NCI-H1694 (cell line): ENCODE results near the gene CARS1.

Source experiments
- DNase-seq: peaks from one replicate; lab custom pipeline; 2025; lab: John Stamatoyannopoulos, UW

The CARS1 gene

GRCh38 chr11:3037040-3037944, 19.9 kb downstream of the CARS1 start:
- DNase-seq: peak; percentile 41

GRCh38 chr11:3036419-3036818, 20.8 kb downstream of the CARS1 start:
- no peak for DNase-seq

GRCh38 chr11:3035333-3035732, 21.9 kb downstream of the CARS1 start:
- DNase-seq: no peak

GRCh38 chr11:3030289-3031070, 26.7 kb downstream of the CARS1 start:
- no peak for DNase-seq

GRCh38 chr11:3028813-3029212, 28.4 kb downstream of the CARS1 start:
- DNase-seq: no peak

GRCh38 chr11:3026803-3027202, 30.4 kb downstream of the CARS1 start:
- no peak for DNase-seq

- no peak for DNase-seq
Measured at GRCh38 chr11:3022982-3023381, 34.2 kb downstream of the CARS1 start.

GRCh38 chr11:3022300-3022967, 34.8 kb downstream of the CARS1 start:
- DNase-seq: no peak

- no peak for DNase-seq
Measured at GRCh38 chr11:3021125-3021524, 36.1 kb downstream of the CARS1 start.

- DNase-seq: no peak
Measured at GRCh38 chr11:3020011-3020410, 37.2 kb downstream of the CARS1 start.

- no peak for DNase-seq
Measured at GRCh38 chr11:3018596-3018995, 38.6 kb downstream of the CARS1 start.

GRCh38 chr11:3016861-3017260, 40.4 kb downstream of the CARS1 start:
- no peak for DNase-seq

- no peak for DNase-seq
Measured at GRCh38 chr11:3015796-3016195, 41.4 kb downstream of the CARS1 start.

GRCh38 chr11:3014943-3015342, 42.3 kb downstream of the CARS1 start:
- DNase-seq: no peak

- no peak for DNase-seq
Measured at GRCh38 chr11:3014057-3014938, 42.9 kb downstream of the CARS1 start.

- DNase-seq: no peak
Measured at GRCh38 chr11:3011891-3012885, 45.0 kb downstream of the CARS1 start.

GRCh38 chr11:3010521-3011275, 46.5 kb downstream of the CARS1 start:
- DNase-seq: no peak

- DNase-seq: no peak
Measured at GRCh38 chr11:3010004-3010403, 47.2 kb downstream of the CARS1 start.

GRCh38 chr11:3009481-3009880, 47.7 kb downstream of the CARS1 start:
- no peak for DNase-seq
